Left hindlimb (tissue), 1 donor: ENCODE measurements around the gene TMEM53.

Experiments used
- DNase-seq: peaks from one replicate; pipeline ENCODE4 v3.0.0-alpha.2; 2018

TMEM53 gene

DNA sequence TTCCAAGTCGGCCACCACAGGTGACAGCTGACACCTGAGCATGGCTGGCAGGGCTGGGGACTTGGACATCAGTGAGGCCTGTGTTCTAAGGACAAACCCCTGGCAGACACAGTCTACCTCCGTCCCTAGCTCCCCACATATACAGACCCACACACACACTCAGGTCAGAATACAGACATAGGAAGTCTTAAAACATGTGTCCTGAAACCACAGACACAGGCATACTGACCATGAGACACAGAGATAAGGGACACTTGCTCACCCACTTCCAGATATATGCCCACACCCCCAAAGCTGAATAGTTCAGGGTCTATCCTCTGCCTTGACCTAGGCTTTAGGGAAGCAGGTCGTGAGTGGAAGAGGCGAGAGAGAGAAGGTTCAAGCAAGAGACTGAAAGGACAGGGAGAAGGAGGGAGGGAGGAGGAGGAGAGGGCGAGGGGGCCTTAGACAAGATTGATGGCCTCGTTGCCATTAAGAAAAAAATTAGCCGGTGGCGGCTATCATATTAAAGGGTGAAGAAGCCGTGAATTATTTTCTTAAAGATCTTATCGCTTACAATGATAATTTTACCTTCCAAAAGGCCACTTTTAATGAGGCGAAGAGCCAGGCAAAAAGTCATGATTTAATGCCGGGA lies 49.9 kb downstream of the TMEM53 start:
- DNase-seq: no peak

DNA sequence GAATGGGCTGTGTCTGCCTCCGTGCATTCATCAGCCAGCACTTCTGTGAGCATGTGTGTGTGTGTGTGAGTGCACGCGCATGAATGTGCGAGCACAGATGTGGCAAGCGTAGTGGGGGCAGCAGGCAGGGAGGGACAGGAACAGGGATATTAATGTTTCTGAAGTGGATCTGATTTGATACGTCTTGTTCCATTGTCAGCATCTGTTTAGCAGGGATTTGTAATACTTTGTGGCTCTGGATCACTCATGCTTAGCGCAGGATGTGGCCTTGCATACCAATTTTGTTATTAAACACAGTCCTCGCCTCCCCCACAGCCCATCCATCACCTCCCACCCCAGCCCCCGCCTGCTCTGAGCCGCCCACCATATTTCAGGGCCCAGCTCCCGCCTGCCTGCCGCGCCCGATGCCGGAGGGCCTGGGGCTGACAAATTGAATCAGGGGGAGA lies 52.4 kb downstream of the TMEM53 start:
- DNase-seq: no peak

GRCh38 chr1:44620072-44620471 lies 54.2 kb downstream of the TMEM53 start:
- no peak for DNase-seq

- DNase-seq: no peak
Observed at GRCh38 chr1:44619261-44619900, 54.9 kb downstream of the TMEM53 start.

- no peak for DNase-seq
Observed at GRCh38 chr1:44617703-44618029, 56.6 kb downstream of the TMEM53 start.

GRCh38 chr1:44616991-44617702 lies 57.1 kb downstream of the TMEM53 start:
- no peak for DNase-seq

DNA sequence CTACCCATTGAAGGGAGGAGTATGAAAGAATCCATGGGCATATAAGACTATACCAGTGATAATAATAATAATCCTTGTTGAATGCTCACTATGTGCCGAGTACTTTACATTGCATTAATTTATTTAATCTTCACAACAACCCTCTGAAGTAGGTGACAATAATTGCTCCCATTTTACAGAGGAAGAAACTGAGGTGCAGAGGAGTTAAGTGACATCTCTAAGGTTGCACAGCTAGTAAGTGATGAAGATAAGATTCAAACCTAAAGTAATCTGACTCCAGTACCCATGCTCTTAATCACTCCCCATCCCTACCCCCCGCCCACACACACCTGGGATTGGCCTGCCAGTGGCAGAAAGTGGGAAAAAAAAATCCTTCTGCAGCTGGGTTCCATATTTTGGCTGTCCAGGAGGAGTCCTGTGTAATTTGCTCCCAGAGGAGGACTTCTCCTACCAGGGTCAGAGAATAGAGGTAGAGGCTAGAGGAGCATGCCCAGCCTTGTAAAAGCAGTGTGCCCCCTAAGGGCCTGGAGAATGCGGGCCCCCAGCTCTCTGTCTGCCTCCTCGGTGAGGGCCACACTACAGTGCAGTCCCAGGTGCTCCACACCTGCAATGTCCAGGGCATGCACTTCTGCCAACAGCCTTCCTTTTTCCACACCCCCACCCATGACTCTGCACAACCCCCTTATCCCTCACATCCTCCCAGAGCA lies 57.8 kb downstream of the TMEM53 start:
- DNase-seq: no peak

DNA sequence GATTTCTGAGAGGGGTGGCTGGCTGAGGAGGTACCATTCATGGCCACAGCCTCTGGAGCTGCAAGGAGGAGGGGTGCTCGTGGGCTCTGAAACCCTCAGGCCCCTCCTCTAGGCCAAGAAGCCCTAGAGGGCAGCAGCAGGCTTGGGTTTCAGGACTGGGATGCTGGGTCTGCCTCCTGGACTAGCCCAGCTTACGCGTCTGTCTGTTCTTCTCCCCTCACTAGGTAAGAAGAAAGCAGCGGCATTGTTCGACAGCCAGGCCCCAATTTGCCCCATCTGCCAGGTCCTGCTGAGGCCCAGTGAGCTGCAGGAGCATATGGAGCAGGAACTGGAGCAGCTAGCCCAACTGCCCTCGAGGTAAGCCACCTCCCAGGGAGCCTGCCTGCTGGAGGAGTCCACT lies 60.3 kb downstream of the TMEM53 start:
- DNase-seq: no peak

- DNase-seq: no peak
Observed at GRCh38 chr1:44611866-44612265, 62.4 kb downstream of the TMEM53 start.

GRCh38 chr1:44611419-44611818 lies 62.9 kb downstream of the TMEM53 start:
- no peak for DNase-seq

GRCh38 chr1:44610527-44611148 lies 63.6 kb downstream of the TMEM53 start:
- DNase-seq: no peak

DNA sequence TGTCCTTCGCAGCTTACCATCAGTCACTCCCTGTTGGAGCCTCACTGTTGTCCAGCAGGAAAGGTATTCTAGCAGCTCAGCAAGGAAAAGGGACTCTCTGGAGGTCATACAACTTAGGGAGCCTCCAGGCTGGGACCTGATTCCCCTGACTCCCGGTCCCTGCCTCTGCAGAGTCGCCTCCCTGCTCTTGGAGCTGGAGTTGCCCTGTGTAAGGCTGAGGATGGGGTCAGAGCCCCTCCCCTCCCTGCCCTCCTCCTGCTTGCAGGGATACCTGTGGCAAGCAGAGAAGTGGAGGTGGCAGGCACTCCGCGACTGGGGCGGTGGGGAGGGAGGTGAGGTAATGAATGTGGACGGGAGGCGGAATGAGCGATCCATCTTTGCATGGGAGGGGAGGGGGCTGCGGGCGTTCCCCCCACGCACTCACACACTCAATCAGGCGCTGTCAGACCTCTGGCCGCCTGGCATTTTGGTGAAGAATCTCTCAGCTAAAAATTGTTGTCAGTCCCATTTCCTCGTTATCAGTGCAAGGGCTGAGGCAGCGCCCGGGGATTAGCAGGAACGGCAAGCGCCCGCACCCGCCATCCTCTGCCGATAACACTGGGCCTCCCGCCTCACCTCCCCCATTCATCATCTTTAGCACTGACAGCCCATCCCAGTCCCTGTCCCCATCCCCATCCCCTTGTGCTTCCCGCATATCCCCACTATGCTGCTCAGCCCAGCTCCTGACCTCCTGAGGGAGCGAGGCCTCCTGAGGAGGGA lies 64.3 kb downstream of the TMEM53 start:
- DNase-seq: no peak

DNA sequence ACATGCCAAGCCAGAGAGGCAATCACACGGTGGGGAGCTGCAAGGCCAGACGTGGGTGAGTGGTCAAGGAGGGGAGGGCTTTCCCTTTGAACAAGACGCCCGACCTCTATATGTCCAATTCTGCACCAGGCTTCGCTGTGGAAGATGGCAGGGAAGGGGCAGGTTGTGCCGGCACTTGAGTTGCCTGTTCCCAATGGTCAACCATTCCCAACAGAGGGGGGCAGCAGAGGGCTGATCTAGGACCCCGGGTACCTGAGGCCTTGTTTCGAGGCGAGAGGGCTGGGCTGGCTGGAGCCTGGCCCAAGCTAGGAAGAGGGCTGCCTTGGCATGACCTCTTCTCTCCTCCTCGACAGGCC lies 64.9 kb downstream of the TMEM53 start:
- no peak for DNase-seq

DNA sequence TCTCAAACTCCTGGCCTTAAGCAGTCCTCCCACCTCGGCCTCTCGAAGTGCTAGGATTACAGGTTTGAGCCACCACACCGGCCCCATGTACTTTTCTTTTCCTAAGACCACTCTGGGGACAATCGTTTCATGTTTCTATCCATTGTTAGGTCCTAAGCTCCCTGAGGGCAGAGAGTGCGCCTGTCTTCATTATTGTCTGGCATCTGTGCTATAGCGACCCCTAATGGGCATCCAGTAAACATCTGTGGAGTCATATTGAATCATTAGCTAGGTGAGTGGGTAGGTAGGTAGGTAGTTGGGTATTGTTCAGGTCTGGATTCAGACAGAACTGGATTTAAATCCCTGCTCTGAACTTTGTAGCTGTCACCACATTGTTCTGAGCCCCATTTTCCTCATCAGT lies 66.1 kb downstream of the TMEM53 start:
- no peak for DNase-seq

DNA sequence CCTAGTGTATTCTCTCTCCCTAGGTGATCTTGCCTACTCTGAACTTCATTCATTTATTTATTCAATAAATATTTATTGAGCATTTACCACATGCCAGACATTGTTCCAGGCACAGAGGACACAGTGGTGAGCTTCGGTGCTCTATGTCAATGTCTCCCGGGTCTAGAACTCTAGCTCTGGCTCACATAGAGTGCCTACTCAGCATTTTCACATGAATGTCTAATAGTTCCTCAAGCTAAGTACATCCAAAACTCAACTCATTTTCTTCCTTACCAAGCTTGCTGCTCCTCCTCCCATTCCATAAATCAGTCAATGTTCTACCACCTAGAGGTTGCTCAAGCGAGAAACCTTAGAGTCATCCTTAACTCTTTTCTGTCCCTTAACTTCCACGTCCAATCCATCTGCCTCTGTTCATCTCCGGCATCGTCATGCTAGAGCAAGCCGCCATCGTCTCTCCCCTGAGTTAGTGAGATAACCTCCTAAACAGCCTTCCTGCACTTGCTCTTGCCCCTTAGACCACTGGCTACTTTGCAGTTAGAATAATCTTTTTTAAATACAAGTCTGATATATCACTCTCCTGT lies 67.5 kb downstream of the TMEM53 start:
- DNase-seq: no peak

DNA sequence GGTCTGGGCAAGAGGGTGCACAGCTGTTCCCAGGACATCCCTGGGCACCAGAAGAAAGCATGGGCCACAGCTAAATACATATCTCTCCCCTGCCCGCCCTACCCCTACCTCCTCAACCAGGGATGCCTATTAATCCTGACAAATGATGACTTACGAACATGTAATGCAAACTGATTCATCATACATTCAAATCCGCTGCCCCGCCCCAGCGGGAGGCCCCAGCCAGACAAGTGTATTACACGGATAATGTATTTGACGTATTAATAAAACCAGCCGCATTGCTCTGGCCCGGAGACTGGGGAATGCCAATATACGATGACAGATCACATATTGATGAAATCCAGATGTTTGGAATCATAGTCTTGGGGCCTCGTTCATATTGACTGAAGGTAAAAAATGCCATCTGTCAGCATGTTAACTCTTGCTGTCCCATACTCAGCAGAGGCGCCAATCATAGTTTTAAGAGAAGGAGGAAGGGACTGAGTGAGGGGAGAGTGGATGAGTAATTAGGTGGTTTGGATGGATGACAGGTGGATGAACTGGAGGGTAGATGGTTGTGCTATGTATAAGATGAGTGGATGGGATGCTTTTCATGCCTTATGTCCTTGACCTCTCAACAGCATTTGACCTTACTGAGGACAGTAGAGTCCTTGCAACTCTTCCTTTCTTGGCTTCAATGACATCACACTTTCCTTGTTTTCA lies 68.2 kb downstream of the TMEM53 start:
- DNase-seq: no peak

DNA sequence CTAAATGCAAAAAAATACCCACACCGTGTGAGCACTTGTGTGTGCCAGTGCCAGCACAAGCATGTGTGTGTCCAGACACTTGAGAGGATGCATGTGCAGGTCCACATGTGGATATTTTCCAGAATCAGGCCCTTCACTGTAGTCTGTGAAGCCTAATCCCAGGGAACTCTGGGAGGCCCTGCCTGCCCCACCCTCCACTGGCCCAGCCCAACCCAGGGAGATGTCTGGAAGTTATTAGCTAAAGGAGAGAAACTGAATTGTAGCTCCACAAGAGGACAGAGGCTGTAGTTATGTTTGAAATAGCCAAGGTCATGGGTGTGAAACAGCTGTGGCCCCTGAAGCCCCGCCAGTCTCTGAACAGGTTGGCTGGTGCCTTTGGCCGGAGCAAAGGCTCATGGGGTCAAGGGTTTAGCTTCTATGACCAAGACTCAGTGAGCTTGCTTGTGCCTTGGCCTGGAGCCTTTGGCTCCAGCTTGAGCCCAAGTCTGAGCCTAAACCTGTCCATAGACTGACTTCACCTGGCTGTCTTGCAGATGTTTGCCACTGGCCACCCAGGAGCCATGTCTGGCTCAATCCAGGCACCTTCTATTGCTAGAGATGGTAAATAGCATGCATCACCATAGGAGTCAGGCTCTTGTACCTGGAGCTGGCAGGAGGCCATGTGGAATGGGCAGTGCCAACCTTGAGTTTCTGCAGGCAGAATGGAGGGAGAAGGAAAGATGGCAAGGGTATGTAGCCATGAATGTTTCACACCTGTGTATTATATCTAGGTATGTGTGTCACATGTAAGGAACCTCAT lies 69.9 kb downstream of the TMEM53 start:
- DNase-seq: no peak

- no peak for DNase-seq
Observed at GRCh38 chr1:44603718-44604117, 70.6 kb downstream of the TMEM53 start.
